OCI-M2 (cell line): ENCODE results near the gene NSG1.

Experiments used
- DNase-seq: peaks from one replicate; lab custom pipeline; 2025; ENCODE audit not compliant: unreplicated experiment; lab: John Stamatoyannopoulos, UW

Gene NSG1

GRCh38 chr4:4430492-4431195 lies 43.7 kb downstream of the NSG1 start:
- no peak for DNase-seq

DNA sequence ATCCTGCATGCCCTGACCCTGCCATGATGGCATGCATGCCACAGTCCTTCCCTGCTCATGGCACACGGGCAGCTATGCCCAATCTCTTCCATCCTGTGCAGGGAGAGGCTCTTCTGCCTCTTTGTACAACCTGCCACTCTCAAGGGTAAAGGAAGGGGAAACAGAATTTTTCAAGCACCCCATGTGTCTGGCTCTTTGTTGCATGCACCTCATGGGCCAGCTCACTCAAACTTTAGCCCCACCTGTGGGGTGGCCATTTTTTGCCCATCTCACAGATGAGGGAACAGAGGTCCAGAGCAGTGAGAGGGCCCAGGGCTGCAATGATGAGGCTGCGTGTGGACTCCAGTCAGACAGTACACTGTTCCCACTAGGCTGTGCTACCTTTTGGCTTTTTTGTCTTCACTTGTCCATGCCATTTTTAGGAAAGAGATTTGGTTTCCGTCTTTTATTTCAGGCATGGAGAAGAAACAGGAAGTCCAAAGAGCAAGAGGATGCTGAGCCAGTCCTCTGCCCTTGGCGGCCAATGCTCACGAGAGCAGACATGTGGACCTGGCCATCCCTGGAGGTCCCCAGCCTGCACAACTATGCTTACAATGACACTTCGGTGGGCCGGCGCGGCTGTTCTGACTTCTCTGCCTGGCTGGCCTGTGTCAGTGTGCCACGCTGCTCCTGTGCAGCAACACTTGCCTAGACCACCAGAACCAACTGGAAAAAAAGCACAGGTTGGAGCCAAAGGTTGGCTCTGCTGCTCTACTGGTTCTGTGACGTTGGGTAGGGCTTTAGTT lies 45.6 kb downstream of the NSG1 start:
- no peak for DNase-seq

GRCh38 chr4:4433941-4434340 lies 47.0 kb downstream of the NSG1 start:
- DNase-seq: no peak

- DNase-seq: no peak
Observed at GRCh38 chr4:4436244-4436823, 49.4 kb downstream of the NSG1 start.

DNA sequence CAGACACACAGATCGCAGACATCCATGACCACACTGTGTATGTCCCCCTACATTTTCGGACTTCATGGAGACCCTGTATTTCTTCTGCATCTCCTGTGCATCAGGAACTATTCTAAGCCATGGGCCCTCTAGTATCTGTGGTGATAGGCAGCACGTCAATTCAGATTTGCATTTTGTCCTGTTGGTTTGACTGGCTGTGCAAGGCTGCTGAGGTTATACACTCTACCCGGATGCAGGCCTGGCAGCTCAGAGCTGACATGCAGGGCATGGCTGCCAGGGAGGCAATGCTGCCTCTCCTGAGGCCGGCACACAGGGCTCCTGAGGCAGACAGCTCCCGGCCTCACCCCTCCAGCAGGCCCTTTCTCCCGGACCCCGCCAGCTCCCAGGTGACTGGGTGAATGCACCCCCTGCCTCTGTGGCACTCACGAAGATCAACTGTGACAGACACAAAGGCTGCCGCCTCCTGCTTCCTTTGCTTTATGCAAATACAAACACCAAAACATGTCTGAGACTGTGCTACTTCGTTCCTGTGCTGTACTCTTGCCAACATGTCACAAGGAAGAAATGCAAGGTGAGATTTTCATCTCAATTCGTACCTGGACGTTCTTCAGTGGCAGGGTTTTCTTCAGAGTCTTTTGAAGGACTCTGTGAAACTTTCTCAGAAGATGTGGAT lies 51.0 kb downstream of the NSG1 start:
- DNase-seq: no peak

DNA sequence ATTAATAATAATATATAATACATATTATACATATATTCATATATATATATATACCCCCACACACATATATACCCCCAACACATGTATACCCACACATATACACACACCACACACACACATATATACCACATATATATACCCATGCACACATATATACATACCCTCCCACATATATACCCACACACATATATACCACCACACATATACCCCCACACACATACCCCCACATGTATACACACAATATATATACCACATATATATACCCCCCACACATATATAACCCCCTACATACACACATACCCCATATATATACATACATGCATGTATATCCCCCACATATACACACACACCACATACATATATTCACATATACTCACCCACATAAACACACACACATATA lies 52.0 kb downstream of the NSG1 start:
- no peak for DNase-seq

DNA sequence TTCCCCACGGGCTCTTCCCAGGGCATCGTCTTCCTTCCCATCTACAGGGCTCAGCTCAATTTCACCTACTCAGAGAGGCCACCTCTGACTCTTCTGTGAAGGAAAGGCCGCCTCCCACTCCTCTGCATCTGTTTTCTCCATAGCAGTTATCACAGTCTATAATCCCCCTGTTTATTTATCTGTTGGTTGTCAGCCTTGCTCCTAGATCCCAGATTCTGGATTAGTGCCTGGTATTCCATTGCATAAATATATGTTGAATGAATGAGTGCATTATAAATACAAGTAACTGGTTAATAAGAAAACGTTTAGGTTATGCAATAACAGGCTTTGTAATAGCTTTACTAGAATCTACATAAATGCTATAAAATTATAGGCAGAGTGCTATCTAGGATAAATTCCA lies 52.9 kb downstream of the NSG1 start:
- DNase-seq: no peak

GRCh38 chr4:4440333-4441061 lies 53.6 kb downstream of the NSG1 start:
- no peak for DNase-seq

GRCh38 chr4:4443821-4444220 lies 56.9 kb downstream of the NSG1 start:
- DNase-seq: no peak

DNA sequence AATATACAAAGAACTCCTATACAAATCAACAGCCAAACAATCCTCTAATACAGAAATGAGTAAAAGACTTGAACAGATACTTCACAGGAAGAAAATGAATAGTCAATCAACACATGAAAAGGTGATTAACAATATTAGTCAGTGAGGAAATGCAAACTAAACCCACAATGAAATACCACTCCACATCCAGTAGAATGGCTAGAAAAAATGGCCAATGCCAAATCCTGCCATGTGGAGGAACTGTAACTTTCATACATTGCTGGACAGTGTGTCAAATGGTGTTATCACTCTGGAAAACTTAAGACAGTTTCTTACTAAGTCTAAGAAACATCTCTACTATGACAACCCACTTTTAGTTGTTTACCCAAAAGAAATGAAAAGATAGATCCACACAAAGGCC lies 59.5 kb downstream of the NSG1 start:
- no peak for DNase-seq

GRCh38 chr4:4455210-4455865 lies 68.4 kb downstream of the NSG1 start:
- no peak for DNase-seq

GRCh38 chr4:4456351-4456750 lies 69.4 kb downstream of the NSG1 start:
- no peak for DNase-seq

DNA sequence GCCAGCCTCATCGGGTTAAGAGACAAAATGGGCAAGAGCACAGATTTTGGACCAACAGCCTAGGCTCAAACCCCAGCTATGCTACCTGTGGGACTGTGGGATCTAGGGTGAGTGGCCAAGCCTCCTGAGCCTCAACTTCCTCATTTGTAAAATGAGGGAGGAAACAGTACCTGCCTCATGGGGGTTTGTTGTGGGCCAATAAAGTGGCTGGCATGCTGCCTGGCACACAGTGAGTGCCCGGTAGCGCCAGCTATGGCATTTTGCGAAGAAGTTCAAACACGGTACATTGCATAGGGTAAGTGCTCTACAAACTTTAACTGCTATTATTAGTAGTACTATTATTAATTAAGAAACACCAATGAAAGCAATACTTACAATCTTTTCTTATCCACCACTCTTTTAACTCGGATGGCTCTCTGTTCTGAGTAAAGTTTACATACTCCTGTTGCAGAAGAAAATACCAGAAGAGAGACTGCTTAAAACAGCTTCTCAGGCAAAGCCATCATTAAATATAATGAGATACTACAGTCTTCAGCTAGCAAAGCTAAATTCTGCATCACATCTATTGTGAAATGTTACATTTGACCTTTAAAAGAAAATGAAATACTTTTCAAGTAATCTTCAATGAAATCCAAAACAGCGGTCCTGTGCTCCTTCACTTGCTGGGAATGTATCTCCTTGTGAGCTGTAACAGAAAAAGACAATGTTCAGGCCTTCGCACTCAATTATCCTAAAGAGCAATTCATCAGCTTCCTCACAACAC lies 70.1 kb downstream of the NSG1 start:
- no peak for DNase-seq

GRCh38 chr4:4457803-4458553 lies 71.1 kb downstream of the NSG1 start:
- no peak for DNase-seq

GRCh38 chr4:4459181-4459580 lies 72.3 kb downstream of the NSG1 start:
- DNase-seq: no peak

GRCh38 chr4:4460759-4461158 lies 73.9 kb downstream of the NSG1 start:
- no peak for DNase-seq

DNA sequence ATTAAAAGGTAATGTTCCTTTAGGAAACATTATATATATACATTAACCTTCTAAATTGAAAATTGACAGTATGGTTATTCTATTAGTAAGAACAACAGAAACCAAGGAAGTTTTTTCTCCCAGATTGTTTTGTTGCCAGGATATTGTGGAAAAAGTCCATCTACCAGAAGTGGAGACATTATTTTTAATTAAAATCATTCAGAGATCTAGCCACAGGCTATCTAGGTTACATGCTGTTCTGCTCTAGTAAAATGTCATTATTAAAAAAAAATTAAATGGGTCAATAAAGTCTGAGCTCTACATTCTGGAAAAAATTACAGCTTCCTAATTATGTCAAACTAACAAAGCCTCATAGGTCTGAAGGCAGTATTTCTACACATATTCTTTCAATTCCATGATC lies 74.3 kb downstream of the NSG1 start:
- DNase-seq: no peak

DNA sequence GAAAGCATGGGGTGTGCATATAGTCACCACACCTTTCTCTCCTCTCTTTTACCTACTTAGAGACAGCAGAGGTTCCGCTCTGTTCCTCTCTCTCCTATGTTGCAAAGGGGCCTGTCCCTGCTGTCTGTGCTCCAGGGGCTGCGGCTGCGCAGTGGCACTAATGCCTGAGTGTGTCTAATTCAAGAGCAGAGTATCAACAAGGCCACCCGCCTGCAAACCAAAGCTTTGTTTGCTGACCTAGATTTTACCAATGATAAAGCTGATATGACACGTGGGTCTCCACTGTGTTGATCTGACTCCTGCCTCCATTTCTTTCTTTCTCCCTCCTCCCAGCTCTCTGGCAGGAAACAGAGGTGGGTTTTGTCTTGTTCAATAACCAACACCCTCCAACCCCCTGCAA lies 74.9 kb downstream of the NSG1 start:
- DNase-seq: no peak

GRCh38 chr4:4462970-4463369 lies 76.1 kb downstream of the NSG1 start:
- DNase-seq: no peak
